Measurements from ENCODE around the gene SELENOM.
"Not testable (repeated sequence)": the region's sequence is repeated elsewhere in the genome, so short reads cannot be mapped to it uniquely, and the experiment has no call there.

Gene SELENOM

DNA sequence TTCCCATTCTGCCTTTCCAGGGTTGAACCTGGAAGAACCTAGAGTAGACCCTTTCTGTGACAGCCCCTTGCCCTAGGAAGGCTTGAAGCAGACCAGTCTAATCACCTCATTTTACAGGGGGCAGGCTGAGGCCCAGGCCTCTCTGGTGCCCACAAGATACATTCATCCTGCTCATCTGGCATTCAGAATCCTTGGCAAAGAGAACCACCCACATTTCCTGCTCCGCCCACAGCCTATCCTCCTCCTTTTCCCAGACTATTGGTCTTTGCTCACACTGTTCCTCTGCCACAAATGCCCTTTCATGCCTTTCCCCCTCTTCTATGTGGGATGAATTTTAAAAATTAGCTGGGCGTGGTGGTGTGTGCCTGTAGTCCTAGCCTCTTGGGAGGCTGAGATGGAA, 29.0 kb downstream of the SELENOM start:
- not testable (repeated sequence) for DNase-seq (ENCODE audit: low read depth in 2 of 2)

DNA sequence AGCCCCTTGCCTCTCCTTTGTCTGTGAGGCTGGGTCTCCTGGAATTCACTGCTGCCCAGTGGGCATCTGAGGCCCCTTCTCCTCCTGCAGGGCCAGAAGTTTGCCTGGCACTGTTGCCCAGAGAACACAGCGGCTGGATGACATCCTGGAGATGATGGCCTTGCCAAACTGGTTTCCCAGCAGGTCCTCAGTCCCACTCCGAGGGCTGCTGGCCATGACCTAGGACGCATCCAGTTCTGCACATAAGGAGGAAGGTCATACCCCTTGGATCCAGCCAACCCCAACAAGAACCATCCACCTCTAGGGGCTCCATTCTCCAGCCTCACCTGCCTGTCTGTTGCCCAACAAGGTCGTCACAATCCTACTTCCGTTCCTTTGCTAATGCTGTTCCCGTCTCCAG, 29.7 kb downstream of the SELENOM start:
- DNase-seq (ENCODE audit: low read depth in 2 of 2) = no peak

DNA sequence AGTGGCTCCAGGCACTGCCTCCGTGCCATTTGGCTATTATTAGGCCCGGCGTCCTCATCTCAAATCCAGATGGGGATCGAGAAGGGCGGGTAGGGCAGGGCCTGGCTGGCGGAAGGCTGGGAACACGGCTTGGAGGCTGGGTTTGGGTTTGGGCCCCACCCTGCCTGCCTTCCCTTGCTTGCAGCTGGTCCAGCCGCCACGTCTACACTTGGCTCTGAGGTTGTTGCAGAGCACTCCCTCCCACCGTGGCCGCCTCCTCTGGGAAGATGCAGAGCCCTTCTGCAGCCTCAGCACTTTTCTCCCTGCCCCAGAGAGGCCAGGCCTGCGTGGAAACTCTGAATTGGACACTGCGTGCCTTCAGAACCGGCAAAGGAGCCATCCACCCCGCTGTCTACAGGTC, 31.4 kb downstream of the SELENOM start:
- DNase-seq (ENCODE audit: low read depth in 2 of 2) = no peak

DNA sequence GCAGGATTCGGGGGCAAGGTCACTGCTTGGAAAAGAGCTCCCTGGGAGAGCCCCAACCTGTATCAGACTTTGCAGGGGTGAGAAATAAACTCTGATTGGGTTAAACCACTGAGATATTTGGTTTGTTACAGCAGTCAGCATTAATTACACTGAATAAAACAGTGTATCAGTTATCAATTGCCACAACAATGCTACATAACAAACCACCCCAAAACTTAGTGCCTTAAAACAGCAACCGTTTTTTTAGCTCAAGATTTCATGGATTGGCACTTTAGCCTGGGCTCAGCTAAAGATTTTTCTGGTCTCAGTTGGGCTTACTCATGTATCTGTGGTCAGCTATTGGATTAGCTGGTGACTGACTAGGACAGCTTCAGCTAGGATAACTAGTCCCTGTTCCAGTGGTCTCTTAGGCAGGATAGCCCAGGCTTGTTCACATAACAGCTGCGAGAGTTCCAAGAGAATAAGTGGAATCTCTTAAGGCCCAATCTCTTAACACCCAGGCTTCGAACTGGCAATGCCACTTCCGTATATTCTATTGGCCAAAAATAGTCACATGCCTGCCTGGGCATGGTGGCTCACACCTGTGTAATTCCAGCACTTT, 33.7 kb downstream of the SELENOM start:
- DNase-seq (ENCODE audit: low read depth in 2 of 2) = not testable (repeated sequence)

DNA sequence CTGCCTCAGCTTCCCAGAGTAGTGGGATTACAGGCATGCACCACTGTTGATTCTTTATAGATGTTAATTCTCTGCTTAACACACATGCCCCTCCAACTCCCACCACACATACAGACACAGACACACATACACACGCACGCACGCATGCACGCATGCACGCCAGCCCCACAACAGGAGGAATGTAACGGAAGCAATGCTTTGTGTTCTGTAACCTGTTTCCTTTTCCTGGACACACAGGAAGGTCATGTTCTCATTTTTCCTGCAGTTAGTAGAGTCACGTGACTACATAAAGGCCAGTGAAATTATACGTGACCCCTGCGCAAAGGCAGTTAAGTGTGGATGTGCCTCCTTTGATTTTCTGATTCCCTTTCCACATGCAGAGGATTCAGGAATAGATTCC, 34.2 kb downstream of the SELENOM start:
- not testable (repeated sequence) for DNase-seq (ENCODE audit: low read depth in 2 of 2)

DNA sequence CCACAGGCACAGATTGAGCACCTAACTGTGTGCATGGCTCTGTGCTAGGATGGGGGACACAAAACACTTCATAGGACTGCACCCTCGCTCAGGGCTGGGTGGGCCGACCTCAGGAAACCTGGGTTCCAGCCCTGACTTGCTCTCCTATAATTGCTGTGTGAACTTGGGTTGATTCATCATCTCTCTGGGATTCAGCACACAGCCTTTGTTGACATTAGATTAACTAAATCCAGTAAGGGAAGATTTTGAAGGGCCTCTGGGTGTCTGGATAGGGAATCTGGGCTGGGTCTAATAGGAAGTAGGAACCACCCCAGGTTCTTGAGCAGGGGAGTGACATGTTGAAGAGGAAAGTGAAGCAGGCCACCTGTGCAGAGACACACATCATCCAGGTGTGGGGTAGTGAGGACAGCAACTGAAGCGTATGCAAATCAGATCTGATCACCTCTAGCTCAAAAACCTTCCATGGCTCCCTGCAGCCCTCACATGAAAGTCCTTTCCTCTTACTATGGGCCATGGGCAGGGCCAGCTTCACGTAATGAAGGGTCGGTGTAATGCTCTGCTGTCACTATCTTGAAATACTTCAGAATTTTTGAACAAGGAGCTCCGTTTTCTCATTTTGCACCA, 37.6 kb downstream of the SELENOM start:
- DNase-seq (ENCODE audit: low read depth in 2 of 2) = not testable (repeated sequence)

DNA sequence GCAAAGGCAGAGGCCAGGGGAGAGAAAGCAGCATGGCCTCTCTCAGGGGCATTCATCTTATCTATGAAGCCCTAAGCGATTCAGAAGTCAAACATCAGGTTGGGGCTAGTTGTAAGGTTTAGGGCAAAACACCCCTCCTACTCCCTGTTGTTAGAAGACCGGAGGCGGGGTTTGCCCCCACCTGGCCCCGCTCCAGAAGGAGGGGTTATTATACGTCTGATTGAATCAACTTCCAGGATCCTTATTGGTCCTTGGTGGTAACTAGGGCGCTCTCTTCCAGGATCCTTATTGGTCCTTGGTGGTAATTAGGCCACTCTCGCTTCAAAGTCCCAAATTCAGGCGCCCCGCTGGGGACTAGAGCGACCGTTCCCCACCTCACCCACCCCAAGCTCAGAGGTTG, 38.4 kb downstream of the SELENOM start:
- no peak for DNase-seq (ENCODE audit: low read depth in 2 of 2)

DNA sequence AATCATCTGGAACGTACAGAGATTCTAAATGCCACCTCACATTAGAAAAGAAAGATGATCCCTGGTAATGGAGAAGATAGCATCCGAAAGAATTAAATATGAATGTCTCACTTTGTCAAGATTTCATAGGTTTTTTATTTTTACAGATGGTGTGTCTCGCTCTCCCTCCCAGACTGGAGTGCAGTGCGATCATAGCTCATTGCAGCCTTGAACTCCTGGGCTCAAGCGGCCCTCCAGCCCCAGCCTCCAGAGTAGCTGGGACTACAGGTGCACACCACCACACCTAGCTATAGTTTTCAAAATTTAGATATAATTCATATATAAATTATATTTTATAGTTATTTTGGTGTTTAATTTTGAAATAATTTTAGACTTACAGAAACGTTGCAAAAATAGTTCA, 43.0 kb downstream of the SELENOM start:
- no peak for DNase-seq (ENCODE audit: low read depth in 2 of 2)

DNA sequence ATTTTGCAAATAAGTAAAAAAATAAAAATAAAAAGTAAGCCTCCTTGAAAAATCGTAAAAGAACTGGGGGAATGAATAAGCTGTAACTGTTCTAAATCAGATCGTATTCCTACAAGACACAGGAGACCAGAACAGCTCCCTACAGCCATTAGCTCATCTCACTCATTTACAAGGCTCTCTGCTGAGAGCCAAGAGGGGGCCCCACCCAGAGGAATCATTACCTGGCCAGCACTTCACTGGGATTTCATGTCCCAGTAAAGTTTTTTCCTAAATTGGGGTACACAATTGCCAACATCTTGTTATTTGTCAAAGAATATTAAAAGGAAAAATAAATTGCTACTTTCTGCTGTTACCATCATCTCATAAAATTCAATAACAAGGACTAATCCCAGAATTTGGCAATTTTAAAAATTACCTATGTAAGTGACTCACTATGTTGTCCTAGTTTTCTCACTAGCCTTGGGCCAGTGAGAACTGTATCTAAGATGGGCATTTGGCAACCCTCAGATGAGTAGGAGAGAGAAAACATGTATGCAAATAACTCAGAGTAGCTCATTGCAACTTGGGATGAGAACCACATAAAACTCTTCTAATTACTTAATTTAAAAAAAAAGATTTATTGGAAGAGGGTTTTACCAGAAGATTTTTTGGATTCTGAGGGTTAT, 44.7 kb downstream of the SELENOM start:
- no peak for DNase-seq (ENCODE audit: low read depth in 2 of 2)

DNA sequence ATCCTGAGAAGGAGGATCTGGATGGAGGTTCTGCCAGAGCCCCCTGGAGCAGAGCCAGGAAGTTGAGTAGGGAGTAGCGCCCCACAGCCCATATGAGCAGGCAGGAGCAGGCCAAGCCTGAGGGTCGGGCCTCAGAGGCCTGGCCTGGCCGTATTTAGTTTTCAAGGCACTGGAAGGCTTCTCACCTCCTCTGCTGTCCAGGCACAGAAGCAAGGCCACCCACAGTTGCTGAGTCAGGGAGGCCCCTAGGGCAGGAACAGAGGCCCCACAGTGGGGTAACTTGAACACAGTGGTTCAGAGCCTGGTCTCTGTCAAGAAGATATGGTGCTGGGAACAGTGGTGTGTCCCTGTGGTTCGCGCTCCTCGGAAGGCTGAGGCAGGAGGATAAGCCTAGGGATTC, 47.7 kb downstream of the SELENOM start:
- DNase-seq (ENCODE audit: low read depth in 2 of 2) = not testable (repeated sequence)

DNA sequence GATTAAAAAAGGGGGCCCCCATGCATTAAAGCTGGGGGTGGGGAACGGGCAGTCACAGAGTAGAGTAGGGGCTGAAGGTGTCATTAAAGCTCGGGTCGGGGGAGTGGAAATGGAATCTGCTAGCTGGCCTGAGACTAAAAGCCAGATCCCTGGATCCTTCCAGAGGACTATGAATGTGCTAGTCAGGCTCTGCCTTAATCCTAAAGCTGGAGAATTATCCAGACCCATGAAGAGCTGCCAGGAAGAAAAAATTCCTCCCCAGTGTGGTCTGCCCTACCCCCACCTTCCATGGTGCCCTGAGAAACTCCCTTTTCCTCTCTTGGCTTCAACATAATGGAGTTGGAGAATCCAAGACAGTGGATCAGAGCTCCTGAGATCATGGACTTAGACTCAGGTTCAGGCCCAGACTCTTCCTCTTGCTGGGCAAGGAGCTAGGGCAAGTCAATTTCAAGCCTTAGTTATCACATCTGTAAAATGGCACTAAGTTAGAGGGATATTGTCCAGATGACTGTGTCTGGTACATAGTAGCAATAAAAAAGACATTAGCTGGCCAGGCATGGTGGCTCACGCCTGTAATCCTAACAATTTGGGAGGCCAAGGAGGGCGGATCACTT, 50.3 kb downstream of the SELENOM start:
- no peak for DNase-seq (ENCODE audit: low read depth in 2 of 2)

DNA sequence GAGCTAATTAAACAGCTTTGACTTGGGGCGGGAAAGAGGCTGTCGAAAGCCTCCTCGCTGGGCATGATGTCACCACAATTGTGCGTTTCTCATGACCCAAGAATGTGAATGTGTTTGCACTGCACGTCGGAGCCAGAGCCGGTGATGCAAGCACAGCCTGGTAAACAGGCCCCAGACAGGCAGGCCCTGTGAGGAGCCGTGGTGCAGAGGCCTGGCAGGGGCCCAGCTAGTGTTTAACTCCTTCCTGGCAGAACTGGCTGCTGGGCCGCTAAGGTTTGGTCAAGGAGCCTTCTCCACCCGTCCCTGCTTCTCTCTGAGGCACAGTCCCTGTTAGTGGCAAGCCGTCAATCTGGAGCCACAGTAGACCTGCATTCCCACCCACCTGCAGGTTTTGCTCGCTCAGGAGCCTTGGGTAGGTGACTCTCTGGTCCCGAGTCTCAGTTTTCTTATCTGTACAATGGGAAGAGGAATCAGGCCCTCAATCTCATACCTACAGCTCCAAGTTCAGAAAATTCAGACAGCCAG, 51.7 kb downstream of the SELENOM start:
- DNase-seq (ENCODE audit: low read depth in 2 of 2) = no peak

DNA sequence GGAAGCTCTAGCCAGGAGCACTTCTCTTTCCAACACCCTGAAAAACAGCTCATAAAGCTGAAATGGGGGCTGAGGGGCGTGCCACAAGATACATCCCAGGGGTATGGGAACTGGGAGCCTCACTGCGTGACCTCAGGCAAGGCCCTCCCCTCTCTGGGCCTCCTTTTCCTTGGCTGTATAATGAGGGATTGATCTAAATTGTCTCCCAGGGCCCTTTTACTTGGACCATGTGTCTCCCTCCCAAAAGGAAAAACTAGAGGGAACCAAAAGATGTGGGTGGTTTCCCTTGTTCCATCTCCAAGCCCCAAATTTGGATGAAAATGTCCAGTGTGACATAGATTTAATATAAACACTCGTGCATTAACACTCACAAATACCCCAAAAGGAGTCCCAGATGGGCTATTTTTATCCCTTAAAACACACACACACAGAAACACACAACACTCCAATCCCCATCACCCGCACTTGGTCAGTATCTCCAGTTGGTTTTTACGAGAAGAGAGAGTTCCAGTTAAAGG, 52.2 kb downstream of the SELENOM start:
- no peak for DNase-seq (ENCODE audit: low read depth in 2 of 2)

Data from stimulated activated CD8-positive, alpha-beta memory T cell treated with anti-CD3 and anti-CD28 coated beads, Interleukin-15, amount 100 ng/mL, for 48 hours (primary cell).